Caco-2 (cell line): ENCODE data around the gene DOCK2. TPM values are rescaled to one million over a fixed set of nuclear protein-coding genes. Genes with fewer than 3 reads are reported as not detected.

Source experiments
- BruUV-seq: library from RNA; stranded (reverse); fragments of 400-500 nt; replicated peaks from 2 replicates; lab custom pipeline; 2021; lab: Mats Ljungman, UMichigan
- CTCF ChIA-PET: fragments of 300-600 bp; sonication (Branson Sonifier 250); formaldehyde crosslinking; loops from one replicate; lab custom pipeline; 2022; ENCODE audit warnings: antibody characterized with exemption; lab: Charles Lee
- POLR2A ChIA-PET: fragments of 300-600 bp; sonication (Branson Sonifier 250); formaldehyde crosslinking; loops from one replicate; lab custom pipeline; 2022; ENCODE audit warnings: antibody characterized with exemption; lab: Charles Lee
- DNase-seq, 2 experiments: peaks; one replicate each; pipeline versions ENCODE4 v3.0.0 to v3.0.0-alpha.2; 2020 to 2022
- H3K27me3 ChIP-seq: replicated peaks from 2 replicates; pipeline ENCODE4 v1.6.0; 2011; ENCODE audit warnings: low read length; ENCODE audit not compliant: control insufficient read depth, insufficient read depth
- H3K36me3 ChIP-seq: 2 replicates; pipeline ENCODE4 v1.5.1; 2011; ENCODE audit warnings: low read length; ENCODE audit not compliant: control insufficient read depth, insufficient read depth
- H3K4me1 ChIP-seq: fragments of 250-450 bp; sonication (Bioruptor Pico); 2 replicates; pipeline ENCODE4 v1.5.1; 2020; ENCODE audit warnings: mild to moderate bottlenecking
- H3K4me3 ChIP-seq: 2 replicates; pipeline ENCODE4 v1.5.1; 2011; ENCODE audit warnings: low read depth, mild to moderate bottlenecking, control low read depth, low read length
- H3K9me3 ChIP-seq: fragments of 250-450 bp; sonication (Bioruptor Pico); 2 replicates; pipeline ENCODE4 v1.5.1; 2020; ENCODE audit warnings: mild to moderate bottlenecking, moderate library complexity
- H3K27ac Mint-ChIP-seq: one replicate; pipeline ENCODE4 v1.8.0; 2022; ENCODE audit warnings: mixed read lengths; ENCODE audit not compliant: unreplicated experiment
- H3K27me3 Mint-ChIP-seq: one replicate; pipeline ENCODE4 v1.8.0; 2022; ENCODE audit warnings: mixed read lengths; ENCODE audit not compliant: insufficient read depth, unreplicated experiment
- H3K36me3 Mint-ChIP-seq: one replicate; pipeline ENCODE4 v1.8.0; 2022; ENCODE audit warnings: mild to moderate bottlenecking, mixed read lengths; ENCODE audit not compliant: insufficient read depth, unreplicated experiment
- H3K4me1 Mint-ChIP-seq: one replicate; pipeline ENCODE4 v1.8.0; 2022; ENCODE audit warnings: low read depth, mixed read lengths; ENCODE audit not compliant: unreplicated experiment
- H3K4me3 Mint-ChIP-seq: one replicate; pipeline ENCODE4 v1.8.0; 2022; ENCODE audit warnings: mild to moderate bottlenecking, moderate library complexity, mixed read lengths; ENCODE audit not compliant: unreplicated experiment
- H3K9me3 Mint-ChIP-seq: one replicate; pipeline ENCODE4 v1.8.0; 2022; ENCODE audit warnings: mixed read lengths; ENCODE audit not compliant: unreplicated experiment
- CTCF ChIP-seq, 2 experiments: fragments of 200-600 bp in 1 of 2; IDR thresholded peaks; 1 replicate in 1 of 2; 2 replicates in 1 of 2; pipeline versions ENCODE4 v1.5.1 to v1.8.0; 2011 to 2022; ENCODE audit warnings: antibody characterized with exemption in 1 of 2, control low read depth in 1 of 2, inconsistent platforms in 1 of 2, low read depth in 1 of 2, low read length in 1 of 2, mild to moderate bottlenecking in 1 of 2, moderate library complexity in 1 of 2; ENCODE audit not compliant: insufficient read depth in 1 of 2, severe bottlenecking in 1 of 2, unreplicated experiment in 1 of 2
- intact Hi-C: fragments of 100-400 bp; cut with micrococcal nuclease; formaldehyde crosslinking; loops from one replicate; pipeline ENCODE4 v1.10.0; 2022; ENCODE audit not compliant: unreplicated experiment
- total RNA-seq: library from RNA; stranded (reverse); gene quantifications from 2 replicates; pipeline ENCODE4 v1.2.3, GENCODE V29; 2022

Gene DOCK2
- total RNA-seq, 1 experiment from 2014 or later, result 0.09 TPM

- H3K27me3 ChIP-seq, result no peaks in the 10 kb centered on the region; the same call in none of the 2 replicates
- ChIA-PET POLR2A (no interaction called here), CTCF (no interaction called here)
- no peak overlapping the region for H3K4me3 ChIP-seq
- intact Hi-C loops, result no loop called here
- no peaks in the 10 kb centered on the region for H3K4me1 ChIP-seq
- Mint-ChIP-seq H3K27ac (no peak overlapping the region), H3K9me3 (no peaks in the 10 kb centered on the region), H3K4me3 (no peak overlapping the region), H3K36me3 (no peaks in the 10 kb centered on the region), H3K27me3 (peaks cover 22% of the 10 kb centered on the region), H3K4me1 (no peaks in the 10 kb centered on the region)
- H3K9me3 ChIP-seq, result no peaks in the 10 kb centered on the region
- no TSS peak for BruUV-seq
- no peak for TF ChIP-seq CTCF (IDR thresholded peaks at IDR 0.05; ENCODE audit: insufficient read depth in 1 of 2, low read depth in 1 of 2, low read length in 1 of 2, severe bottlenecking in 1 of 2, unreplicated experiment in 1 of 2)
- DNase-seq, result no peak
- H3K36me3 ChIP-seq, result no peaks in the 10 kb centered on the region
These were observed 362.5 kb downstream of the DOCK2 start for GRCh38 chr5:169999621-170000020.

DNA sequence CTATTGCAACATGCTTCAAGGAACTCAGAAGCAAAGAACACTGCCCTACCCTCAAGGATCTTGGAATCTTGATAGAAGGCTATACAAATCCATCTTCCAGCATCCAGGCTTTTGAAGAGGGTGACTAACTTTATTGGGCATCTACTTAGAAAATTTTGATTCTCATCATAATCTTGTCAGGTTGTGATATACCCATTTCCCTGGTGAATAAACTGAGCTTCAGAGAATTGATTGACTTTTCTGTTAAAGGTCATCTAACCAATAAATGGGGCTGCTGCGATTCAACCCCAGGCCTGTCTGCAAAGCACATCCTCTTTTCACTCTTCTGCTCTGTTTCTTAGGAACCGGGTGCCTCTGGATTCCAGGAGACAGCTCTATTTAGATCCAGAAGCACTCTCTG is 363.1 kb downstream of the DOCK2 start:
- DNase-seq, result no peak
- Mint-ChIP-seq H3K36me3 (no peaks in the 10 kb centered on the region), H3K27ac (no peak overlapping the region), H3K4me3 (no peak overlapping the region), H3K4me1 (no peaks in the 10 kb centered on the region), H3K9me3 (no peaks in the 10 kb centered on the region), H3K27me3 (peaks cover 20% of the 10 kb centered on the region)
- POLR2A ChIA-PET, result no interaction called here
- CTCF ChIA-PET, result no interaction called here
- intact Hi-C loops, result no loop called here
- Histone ChIP-seq H3K27me3 (no peaks in the 10 kb centered on the region; the same call in none of the 2 replicates), H3K9me3 (no peaks in the 10 kb centered on the region), H3K4me1 (no peaks in the 10 kb centered on the region), H3K36me3 (no peaks in the 10 kb centered on the region), H3K4me3 (no peak overlapping the region)
- BruUV-seq, result no TSS peak
- no peak for TF ChIP-seq CTCF (IDR thresholded peaks at IDR 0.05; ENCODE audit: insufficient read depth in 1 of 2, low read depth in 1 of 2, low read length in 1 of 2, severe bottlenecking in 1 of 2, unreplicated experiment in 1 of 2)

- Histone ChIP-seq H3K9me3 (no peaks in the 10 kb centered on the region), H3K27me3 (no peaks in the 10 kb centered on the region; the same call in none of the 2 replicates), H3K36me3 (no peaks in the 10 kb centered on the region), H3K4me1 (no peaks in the 10 kb centered on the region), H3K4me3 (no peak overlapping the region)
- TF ChIP-seq CTCF (IDR thresholded peaks at IDR 0.05; ENCODE audit: insufficient read depth in 1 of 2, low read depth in 1 of 2, low read length in 1 of 2, severe bottlenecking in 1 of 2, unreplicated experiment in 1 of 2), result no peak
- BruUV-seq, result no TSS peak
- Mint-ChIP-seq H3K36me3 (no peaks in the 10 kb centered on the region), H3K9me3 (no peaks in the 10 kb centered on the region), H3K27me3 (peaks cover 21% of the 10 kb centered on the region), H3K4me1 (no peaks in the 10 kb centered on the region), H3K4me3 (no peak overlapping the region), H3K27ac (no peak overlapping the region)
- no peak for DNase-seq
- POLR2A ChIA-PET, result no interaction called here
- CTCF ChIA-PET, result no interaction called here
- intact Hi-C loops, result no loop called here
These were observed 368.9 kb downstream of the DOCK2 start for GRCh38 chr5:170006021-170006420.
